Right lobe of liver (tissue), 6 donors: ENCODE data around the gene LDLRAP1. TPM values are rescaled to one million over a fixed set of nuclear protein-coding genes. Genes with fewer than 3 reads are reported as not detected.

ENCODE experiments used
- ATAC-seq, 4 donors: fragments of 200-7000 bp; cut with Tn5 transposase; one replicate each; pipeline ENCODE4 v1.9.1; 2020; ENCODE audit warnings: mild to moderate bottlenecking in 4 of 4, moderate library complexity in 4 of 4
- DNase-seq, 3 donors: peaks; one replicate each; pipeline ENCODE4 v3.0.0-alpha.2; 2020
- H3K27ac ChIP-seq, 3 donors: fragments of 200-600 bp; one replicate each; pipeline ENCODE4 v1.8.0; 2022
- H3K27me3 ChIP-seq, 2 donors: fragments of 200-600 bp; one replicate each; pipeline ENCODE4 v1.8.0; 2022
- H3K36me3 ChIP-seq, 4 donors: fragments of 200-600 bp; sonication (generic) in 1 of 4; one replicate each; pipeline versions ENCODE4 v1.5.1 to v1.8.0; 2017 to 2022; ENCODE audit warnings: control low read depth in 1 of 4
- H3K4me1 ChIP-seq, 4 donors: fragments of 200-600 bp; sonication (generic) in 1 of 4; one replicate each; pipeline versions ENCODE4 v1.5.1 to v1.8.0; 2017 to 2022; ENCODE audit warnings: control low read depth in 1 of 4
- H3K4me3 ChIP-seq, 3 donors: fragments of 200-600 bp; one replicate each; pipeline ENCODE4 v1.8.0; 2022
- H3K9me3 ChIP-seq, 4 donors: fragments of 200-600 bp; sonication (generic) in 1 of 4; one replicate each; pipeline versions ENCODE4 v1.5.1 to v1.8.0; 2017 to 2022; ENCODE audit warnings: control low read depth in 1 of 4
- POLR2A ChIP-seq: fragments of 450-650 bp; IDR thresholded peaks from one replicate; pipeline ENCODE4 v1.6.1; 2017; ENCODE audit warnings: antibody characterized with exemption, mild to moderate bottlenecking
- WGBS: methylation state at CpG from one replicate; pipeline ENCODE4 v1.1.6; 2018; ENCODE audit warnings: low coverage, low lambda C conversion rate; ENCODE audit not compliant: insufficient coverage; ENCODE audit errors: missing lambda C conversion rate; 5-methylcytosine and 5-hydroxymethylcytosine counted together
- intact Hi-C, 2 donors: fragments of 100-400 bp; cut with DNase I; formaldehyde crosslinking; loops; one replicate each; pipeline versions ENCODE4 v1.11.2 to v1.14.1; 2022
- total RNA-seq, 6 experiments: library from RNA; depleted of rRNA in 2 of 6; stranded (reverse); fragments of >200 nt in 2 of 6; fragmentation: NEBNext Ultra II Directional in 3 of 6; extraction: Animal tissue kit (Norgen Biotek cat#: 25700) in 3 of 6; gene quantifications; one replicate each; pipeline versions ENCODE4 v1.1.0 to v1.2.4, GENCODE V29; 2016 to 2023
- TF ChIP-seq, protein P1 (sequence below), 4 donors: fragments of 200-600 bp in 3 of 4; fragments of 450-650 bp in 1 of 4; IDR thresholded peaks; one replicate each; pipeline versions ENCODE4 v1.5.1 to v1.8.0; 2016 to 2022; ENCODE audit warnings: antibody characterized with exemption in 4 of 4, mild to moderate bottlenecking in 2 of 4
- donor health status: DM: no; HTN: yes; CAD: no.
- donor health status: DM: no; HTN: no; CAD: no.
- donor health status: DM: no; HTN: no; CAD: no.
- donor health status: DM: no; HTN: yes; CAD: no.
- donor health status: DM: no; HTN: yes; CAD: no.

The LDLRAP1 gene
- total RNA-seq, 6 experiments from 2014 or later, result 15.3 to 24.3 (median 16.7) TPM

DNA sequence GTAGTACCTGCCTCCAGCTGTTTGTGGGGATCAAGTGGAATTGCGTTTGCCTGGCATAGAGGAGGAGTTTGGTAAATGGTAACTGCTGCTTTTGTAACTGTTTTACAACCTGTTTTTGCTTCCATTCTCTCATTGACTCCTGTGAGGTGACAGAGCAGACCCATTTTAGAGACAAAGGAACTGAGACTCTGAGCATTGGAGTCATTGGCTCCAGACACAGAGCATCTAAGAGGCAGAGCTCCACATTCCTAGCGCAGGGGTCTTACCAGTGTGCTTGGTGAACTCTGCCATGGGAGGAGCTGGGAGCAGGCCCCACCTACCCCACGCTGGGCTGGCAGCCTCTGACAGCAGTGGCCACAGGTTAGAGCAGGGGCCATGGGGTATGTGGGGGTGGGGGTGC, 2.4 kb downstream of the LDLRAP1 start:
- Histone ChIP-seq H3K27me3 (no peaks in the 10 kb centered on the region), H3K9me3 (no peaks in the 10 kb centered on the region), H3K4me1 (peaks cover 0 to 25% (median 9%) of the 10 kb centered on the region in 4 donors), H3K4me3 (no peak overlapping the region), H3K36me3 (no peaks in the 10 kb centered on the region), H3K27ac (no peak overlapping the region)
- WGBS, result 29% methylated on average over 1 of the region's 3 CpGs
- intact Hi-C loops, result no loop called here
- DNase-seq, result no peak
- ATAC-seq, result no peak
- TF ChIP-seq POLR2A, result no peak
- TF ChIP-seq, protein P1, sequence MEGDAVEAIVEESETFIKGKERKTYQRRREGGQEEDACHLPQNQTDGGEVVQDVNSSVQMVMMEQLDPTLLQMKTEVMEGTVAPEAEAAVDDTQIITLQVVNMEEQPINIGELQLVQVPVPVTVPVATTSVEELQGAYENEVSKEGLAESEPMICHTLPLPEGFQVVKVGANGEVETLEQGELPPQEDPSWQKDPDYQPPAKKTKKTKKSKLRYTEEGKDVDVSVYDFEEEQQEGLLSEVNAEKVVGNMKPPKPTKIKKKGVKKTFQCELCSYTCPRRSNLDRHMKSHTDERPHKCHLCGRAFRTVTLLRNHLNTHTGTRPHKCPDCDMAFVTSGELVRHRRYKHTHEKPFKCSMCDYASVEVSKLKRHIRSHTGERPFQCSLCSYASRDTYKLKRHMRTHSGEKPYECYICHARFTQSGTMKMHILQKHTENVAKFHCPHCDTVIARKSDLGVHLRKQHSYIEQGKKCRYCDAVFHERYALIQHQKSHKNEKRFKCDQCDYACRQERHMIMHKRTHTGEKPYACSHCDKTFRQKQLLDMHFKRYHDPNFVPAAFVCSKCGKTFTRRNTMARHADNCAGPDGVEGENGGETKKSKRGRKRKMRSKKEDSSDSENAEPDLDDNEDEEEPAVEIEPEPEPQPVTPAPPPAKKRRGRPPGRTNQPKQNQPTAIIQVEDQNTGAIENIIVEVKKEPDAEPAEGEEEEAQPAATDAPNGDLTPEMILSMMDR (IDR thresholded peaks at IDR 0.05), result no peak

DNA sequence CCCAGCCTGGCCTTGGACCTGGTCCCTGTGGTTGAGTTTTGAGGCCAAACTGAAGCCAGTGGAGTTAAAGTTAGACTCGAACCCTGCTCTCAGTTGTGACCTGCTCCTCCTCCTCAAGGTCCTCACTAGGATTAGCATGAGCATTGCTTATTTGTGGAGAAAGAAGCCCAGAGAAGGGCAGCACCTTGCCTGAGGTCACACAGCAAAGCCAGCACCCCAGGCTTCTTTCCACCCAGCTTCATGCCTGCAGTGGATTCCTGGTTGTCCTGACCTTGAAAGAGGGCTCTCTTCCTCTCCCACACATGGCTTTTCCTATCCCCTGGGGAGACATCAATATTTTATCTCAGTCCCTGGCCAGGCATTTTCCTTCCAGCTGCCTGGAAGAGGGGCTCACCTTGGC, 2.8 kb downstream of the LDLRAP1 start:
- H3K27me3 ChIP-seq, result no peaks in the 10 kb centered on the region
- H3K4me1 ChIP-seq, result peaks cover 0 to 29% (median 9%) of the 10 kb centered on the region in 4 donors
- ATAC-seq (no peak), DNase-seq (no peak)
- H3K4me3 ChIP-seq, result no peak overlapping the region
- intact Hi-C loops, result no loop called here
- H3K9me3 ChIP-seq, result no peaks in the 10 kb centered on the region
- H3K27ac ChIP-seq, result no peak overlapping the region
- no CpG with 5 or more reads among the region's 1 CpG for WGBS
- H3K36me3 ChIP-seq, result no peaks in the 10 kb centered on the region
- no peak for TF ChIP-seq POLR2A
- TF ChIP-seq, protein P1 (IDR thresholded peaks at IDR 0.05), result no peak

DNA sequence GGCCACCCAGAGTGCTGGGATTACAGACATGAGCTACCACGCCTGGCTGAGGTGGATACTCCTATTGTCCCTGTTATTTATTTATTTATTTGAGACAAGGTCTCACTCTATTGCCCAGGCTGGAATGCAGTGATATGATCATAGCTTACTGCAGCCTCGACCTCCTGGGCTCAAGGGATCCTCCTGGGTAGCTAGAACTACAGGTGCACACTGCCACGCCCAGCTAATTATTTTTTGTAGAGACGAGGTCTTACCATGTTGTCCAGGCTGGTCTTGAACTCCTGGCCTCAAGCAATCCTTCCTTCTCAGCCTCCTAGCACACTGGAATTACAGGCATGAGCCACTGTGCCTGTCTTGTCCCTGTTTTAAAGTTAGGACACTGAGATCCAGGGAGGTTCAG, 5.2 kb downstream of the LDLRAP1 start:
- DNase-seq (no peak), ATAC-seq (no peak)
- H3K4me1 ChIP-seq, result peaks cover 0 to 26% (median 9%) of the 10 kb centered on the region in 4 donors
- TF ChIP-seq, protein P1 (IDR thresholded peaks at IDR 0.05), result no peak
- no peak for TF ChIP-seq POLR2A
- WGBS, result 96% methylated on average over 3 of the region's 4 CpGs
- no peaks in the 10 kb centered on the region for H3K9me3 ChIP-seq
- H3K4me3 ChIP-seq, result no peak overlapping the region
- H3K27ac ChIP-seq, result peak overlapping the region in 1 of 3 donors; percentile 13
- intact Hi-C loops, result no loop called here
- H3K36me3 ChIP-seq, result no peaks in the 10 kb centered on the region
- H3K27me3 ChIP-seq, result no peaks in the 10 kb centered on the region

DNA sequence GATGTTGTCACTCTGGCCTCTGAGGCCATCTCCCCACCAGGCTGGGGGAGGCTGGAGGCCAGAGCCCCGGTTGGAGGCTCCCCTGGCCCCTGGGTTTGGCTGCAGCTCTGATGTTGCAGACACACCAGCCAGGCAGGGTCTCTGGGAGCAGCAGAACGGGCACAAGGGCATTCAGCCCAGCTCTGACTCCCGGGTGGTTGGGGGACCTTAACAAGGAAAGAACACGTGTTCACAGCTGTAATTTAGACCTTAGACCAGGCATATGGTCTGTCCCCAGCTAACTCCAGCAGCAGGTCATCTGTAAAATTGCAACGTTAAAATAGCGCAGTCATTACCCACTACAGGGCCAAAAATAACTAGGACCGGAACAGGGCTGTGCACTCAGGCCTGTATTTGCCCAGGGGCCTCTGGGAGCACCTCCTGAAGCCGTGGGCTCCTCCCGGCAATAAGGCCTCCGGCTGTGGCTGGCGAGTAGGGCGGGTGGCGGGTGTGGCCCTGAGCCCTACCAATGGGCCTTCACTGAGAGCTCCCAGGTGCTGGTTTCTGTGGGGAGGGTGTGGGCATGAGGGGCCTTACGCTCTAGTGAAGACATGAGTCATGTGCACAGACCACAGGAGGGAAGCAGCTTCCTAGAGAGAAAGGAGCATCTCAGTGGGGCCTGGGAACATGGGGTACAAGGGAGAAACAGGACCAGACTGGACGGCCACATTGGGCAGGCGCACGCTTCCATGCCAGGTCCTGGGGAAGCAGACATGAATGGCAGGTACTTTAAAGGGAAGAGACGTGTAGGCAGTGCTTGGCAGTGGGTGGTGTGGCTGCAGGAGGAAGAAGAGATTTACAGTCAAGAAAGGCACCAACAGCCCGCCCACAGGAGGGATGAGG, 6.1 kb downstream of the LDLRAP1 start:
- peaks cover 0 to 26% (median 7%) of the 10 kb centered on the region in 4 donors for H3K4me1 ChIP-seq
- no peaks in the 10 kb centered on the region for H3K36me3 ChIP-seq
- intact Hi-C loops, result no loop called here
- DNase-seq (no peak), ATAC-seq (peak; percentile 3 to 31 (median 16))
- H3K27ac ChIP-seq, result peak overlapping the region in 1 of 3 donors; percentile 13
- no peak overlapping the region for H3K4me3 ChIP-seq
- no peaks in the 10 kb centered on the region for H3K27me3 ChIP-seq
- WGBS, result 80% methylated on average over 13 of the region's 19 CpGs
- no peaks in the 10 kb centered on the region for H3K9me3 ChIP-seq
- TF ChIP-seq, protein P1 (IDR thresholded peaks at IDR 0.05), result no peak
- TF ChIP-seq POLR2A, result no peak
